ENCODE data around the gene NDUFS3. TPM values are rescaled to one million over a fixed set of nuclear protein-coding genes. Genes with fewer than 3 reads are reported as not detected.

NDUFS3 gene
- polyA plus RNA-seq, 3 donors: 63.6 to 99.6 (median 96.9) TPM

GRCh38 chr11:47611348-47611794 lies 32.5 kb downstream of the NDUFS3 start:
- 41 to 80% (median 44%) methylated on average over 6 of the region's 6 CpGs for WGBS, 3 donors
- no peak overlapping the region for H3K27ac ChIP-seq (ENCODE audit: low read depth, low read length)

DNA sequence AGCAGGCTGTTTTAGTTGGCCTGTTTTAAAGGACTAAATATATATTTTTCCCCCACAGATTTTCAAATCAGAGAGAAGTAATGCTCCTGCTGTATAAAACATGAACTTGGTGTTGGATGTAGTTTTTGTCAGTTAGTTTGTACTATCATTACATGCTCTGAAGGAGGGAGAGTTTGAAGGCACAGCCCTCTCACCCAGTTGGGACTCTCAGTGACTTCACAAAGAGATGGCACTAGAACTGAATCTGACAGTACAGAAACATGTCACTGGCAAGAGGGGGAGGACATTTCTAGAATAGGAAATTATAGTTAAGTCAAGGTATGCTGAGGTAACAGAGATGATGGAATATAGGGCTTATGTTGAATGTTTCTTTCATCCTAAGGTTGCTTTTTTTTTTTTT lies 36.4 kb downstream of the NDUFS3 start:
- no peak overlapping the region for H3K27ac ChIP-seq (ENCODE audit: low read depth, low read length)

- H3K27ac ChIP-seq (ENCODE audit: low read depth, low read length): no peak overlapping the region
- WGBS, 3 donors: 82 to 84% (median 83%) methylated on average over 10 of the region's 10 CpGs
Observed at GRCh38 chr11:47616726-47617416, 38.0 kb downstream of the NDUFS3 start.

- 24 to 56% (median 25%) methylated on average over 3 of the region's 3 CpGs for WGBS, 3 donors
- H3K27ac ChIP-seq (ENCODE audit: low read depth, low read length): no peak overlapping the region
Observed at GRCh38 chr11:47617417-47617809, 38.5 kb downstream of the NDUFS3 start.

DNA sequence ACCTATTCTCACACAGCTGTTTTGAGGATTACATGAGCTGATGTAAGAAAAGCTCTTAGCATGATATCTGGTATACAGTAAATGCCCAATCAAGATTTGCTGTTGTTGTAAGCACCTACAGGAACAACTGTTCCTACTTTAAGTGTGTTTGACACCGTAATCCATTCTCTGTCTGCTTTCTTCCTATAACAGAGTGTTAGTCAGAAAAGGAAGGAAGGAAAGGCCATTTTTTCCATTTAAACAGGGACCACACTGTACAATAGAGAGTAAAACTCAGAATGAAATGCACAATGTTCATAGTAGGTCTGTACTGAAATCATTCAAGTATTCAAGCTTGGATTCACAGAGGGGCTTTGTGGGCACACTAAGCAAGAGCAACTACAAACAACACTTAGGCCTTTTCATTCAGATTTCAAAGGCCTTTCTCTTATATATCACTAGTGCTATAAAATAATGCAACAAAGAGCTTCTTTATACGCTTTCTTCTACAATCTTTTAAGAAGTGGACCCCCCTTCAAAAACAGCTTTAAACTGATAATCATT lies 42.0 kb downstream of the NDUFS3 start:
- H3K27ac ChIP-seq (ENCODE audit: low read depth, low read length): no peak overlapping the region
- WGBS, 3 donors: 73 to 95% (median 92%) methylated on average over 2 of the region's 2 CpGs

- 98 to 99% (median 98%) methylated on average over 8 of the region's 8 CpGs for WGBS, 3 donors
- no peak overlapping the region for H3K27ac ChIP-seq (ENCODE audit: low read depth, low read length)
Observed at GRCh38 chr11:47626234-47626633, 47.4 kb downstream of the NDUFS3 start.

- H3K27ac ChIP-seq (ENCODE audit: low read depth, low read length): no peak overlapping the region
- 82 to 92% (median 90%) methylated on average over 4 of the region's 4 CpGs for WGBS, 3 donors
Observed at GRCh38 chr11:47628026-47628425, 49.2 kb downstream of the NDUFS3 start.

GRCh38 chr11:47631473-47631872 lies 52.6 kb downstream of the NDUFS3 start:
- 58 to 83% (median 79%) methylated on average over 5 of the region's 5 CpGs for WGBS, 3 donors
- no peak overlapping the region for H3K27ac ChIP-seq (ENCODE audit: low read depth, low read length)

Other genes starting within 250 kb of the NDUFS3 start
- 1 to 10 TPM in 1 of 3 donors, under 1 TPM in 2; 0.07 to 3.1 (median 0.68) TPM for gene MYBPC3, start 226.4 kb upstream of the NDUFS3 start, polyA plus RNA-seq
- 10 to 100 TPM in 2 of 3 donors, 1 to 10 TPM in 1; 4.9 to 69.3 (median 49.3) TPM for gene SPI1, start 200.5 kb upstream of the NDUFS3 start, polyA plus RNA-seq
- 10 to 100 TPM; 36.4 to 42.0 (median 39.9) TPM for gene SLC39A13, start 170.5 kb upstream of the NDUFS3 start, polyA plus RNA-seq
- 100 to 1,000 TPM in 2 of 3 donors, 10 to 100 TPM in 1; 76.2 to 157 (median 134) TPM for gene PSMC3, start 152.6 kb upstream of the NDUFS3 start, polyA plus RNA-seq
- gene RAPSN, start 129.9 kb upstream of the NDUFS3 start, polyA plus RNA-seq: under 1 TPM in 2 of 3 donors, not detected in 1; 0.21 to 0.59 TPM
- gene CELF1, start 25.9 kb upstream of the NDUFS3 start, polyA plus RNA-seq: 10 to 100 TPM; 15.2 to 32.3 (median 29.1) TPM
- 10 to 100 TPM; 39.0 to 75.4 (median 52.2) TPM for gene PTPMT1, start 13.5 kb upstream of the NDUFS3 start, polyA plus RNA-seq
- gene KBTBD4, start 104 bp upstream of the NDUFS3 start, polyA plus RNA-seq: 1 to 10 TPM; 6.9 to 9.7 (median 9.1) TPM
- 1 to 10 TPM in 1 of 3 donors, under 1 TPM in 1, not detected in 1; 0.43 to 1.8 TPM for gene FAM180B, start 7.6 kb downstream of the NDUFS3 start, polyA plus RNA-seq
- under 1 TPM; 0.45 to 0.74 (median 0.66) TPM for gene C1QTNF4, start 15.3 kb downstream of the NDUFS3 start, polyA plus RNA-seq
- 10 to 100 TPM; 22.6 to 72.4 (median 53.0) TPM for gene MTCH2, start 63.5 kb downstream of the NDUFS3 start, polyA plus RNA-seq
- gene AGBL2, start 136.3 kb downstream of the NDUFS3 start, polyA plus RNA-seq: under 1 TPM; 0.11 to 0.62 (median 0.52) TPM
- gene FNBP4, start 188.3 kb downstream of the NDUFS3 start, polyA plus RNA-seq: 10 to 100 TPM; 20.8 to 44.2 (median 35.8) TPM

Measured in adipose tissue (tissue), 3 donors.